Stimulated activated CD4-positive, alpha-beta T cell treated with anti-CD3 and anti-CD28 coated beads, Interleukin-2, amount 100 ng/mL, for 4 hours (primary cell): ENCODE results near the gene MCM7.

Source experiments
- DNase-seq: peaks from one replicate; pipeline ENCODE4 v3.0.0-alpha.2; 2020; ENCODE audit warnings: low read depth

The MCM7 gene

GRCh38 chr7:100093925-100094486 is 7.2 kb downstream of the MCM7 start:
- no peak for DNase-seq

GRCh38 chr7:100093498-100093897 is 7.7 kb downstream of the MCM7 start:
- DNase-seq = no peak

GRCh38 chr7:100093054-100093453 is 8.1 kb downstream of the MCM7 start:
- no peak for DNase-seq

- no peak for DNase-seq
Measured at GRCh38 chr7:100091411-100092181, 9.6 kb downstream of the MCM7 start.

- no peak for DNase-seq
Measured at GRCh38 chr7:100090527-100091410, 10.4 kb downstream of the MCM7 start.

GRCh38 chr7:100089458-100090196 is 11.6 kb downstream of the MCM7 start:
- no peak for DNase-seq

DNA sequence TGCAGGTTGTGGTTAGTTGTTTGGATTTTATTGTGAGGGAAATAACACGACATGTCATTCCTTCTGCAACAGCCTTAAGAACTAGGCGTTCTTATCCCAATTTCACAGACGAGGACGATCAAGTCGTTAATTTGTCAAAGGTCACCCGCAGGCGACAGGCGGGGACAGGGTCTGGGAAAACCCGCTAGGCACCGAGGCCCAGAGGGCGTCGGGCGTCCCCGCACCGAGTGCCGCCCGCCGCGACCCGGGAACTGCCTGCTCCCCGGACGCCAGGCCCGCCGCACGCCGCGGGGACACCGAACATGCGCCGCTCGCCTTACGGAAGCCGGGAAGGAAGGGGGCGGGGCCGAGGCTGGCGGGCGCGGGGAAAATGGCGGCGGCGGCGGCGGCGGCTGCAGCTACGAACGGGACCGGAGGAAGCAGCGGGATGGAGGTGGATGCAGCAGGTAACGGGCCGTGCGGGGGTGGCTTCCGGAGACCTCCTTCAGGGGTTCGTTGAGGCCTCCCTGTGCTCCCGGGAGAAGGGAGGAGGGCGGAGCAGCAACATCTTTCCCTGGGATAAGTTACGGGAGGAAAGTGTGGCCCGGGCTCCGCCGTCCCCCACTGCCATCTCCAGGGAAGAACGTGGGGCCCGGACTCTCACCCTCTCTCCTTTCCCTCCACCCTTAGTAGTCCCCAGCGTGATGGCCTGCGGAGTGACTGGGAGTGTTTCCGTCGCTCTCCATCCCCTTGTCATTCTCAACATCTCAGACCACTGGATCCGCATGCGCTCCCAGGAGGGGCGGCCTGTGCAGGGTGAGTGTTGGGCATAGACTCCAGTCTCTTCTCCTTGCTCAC is 12.4 kb downstream of the MCM7 start, which contains the start of gene COPS6:
Gene COPS6 (plus strand): TSS at position 349 of the 837 bp plus-strand sequence. CDS start 22 bp downstream, at position 371.
- DNase-seq = peak; percentile 74

- no peak for DNase-seq
Measured at GRCh38 chr7:100088095-100088620, 13.0 kb downstream of the MCM7 start.

- DNase-seq = no peak
Measured at GRCh38 chr7:100087055-100087750, 14.0 kb downstream of the MCM7 start.

- DNase-seq = no peak
Measured at GRCh38 chr7:100085515-100085914, 15.7 kb downstream of the MCM7 start.

DNA sequence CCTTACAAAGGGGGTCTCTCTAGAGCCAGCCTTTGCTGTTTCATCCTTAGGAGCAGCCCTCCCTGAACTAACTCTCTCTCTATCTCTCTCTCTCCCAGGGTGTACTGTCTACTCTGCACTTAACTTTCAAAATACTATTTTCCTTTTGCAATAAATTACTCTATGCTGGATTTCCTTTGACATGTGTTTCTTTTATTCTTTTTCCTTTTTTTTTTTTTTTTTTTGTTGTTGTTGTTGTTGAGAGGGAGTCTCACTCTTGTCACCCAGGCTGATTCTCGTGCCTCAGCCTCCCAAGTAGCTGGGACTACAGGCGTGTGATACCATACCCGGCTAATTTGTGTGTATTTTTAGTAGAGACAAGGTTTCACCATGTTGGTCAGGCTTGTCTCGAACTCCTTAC is 18.2 kb downstream of the MCM7 start:
- no peak for DNase-seq

DNA sequence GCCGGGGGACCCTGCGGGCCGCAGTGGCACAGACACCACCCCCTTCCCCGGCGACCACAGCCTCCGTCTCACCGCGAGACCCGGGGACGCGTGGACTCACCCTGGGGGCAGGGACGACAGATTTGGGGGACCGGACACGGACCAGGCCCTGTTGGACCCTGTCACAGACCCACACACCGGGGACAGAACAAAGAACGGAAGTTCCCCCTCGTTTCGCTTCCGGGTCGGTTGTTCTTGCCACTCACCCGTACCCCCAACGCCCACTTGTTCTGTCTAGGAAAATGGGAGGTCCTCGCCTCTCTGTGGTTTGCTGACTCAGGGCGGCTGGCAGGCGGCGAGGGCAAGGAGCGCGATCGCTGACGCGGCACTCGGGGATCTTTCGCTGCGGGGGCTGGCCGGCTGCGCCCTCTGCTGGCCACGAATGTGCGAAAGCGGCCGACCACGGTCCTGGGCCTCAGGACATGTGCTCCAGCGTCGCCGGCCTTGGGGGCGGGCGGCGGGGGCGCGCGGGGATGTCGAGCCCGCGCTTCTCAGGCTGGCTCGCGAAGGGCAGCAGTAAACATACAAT is 19.6 kb downstream of the MCM7 start, which contains the start of gene ZNF3:
Gene ZNF3 (minus strand): TSS at position 189 of the 568 bp plus-strand sequence. CDS start 4,366 bp downstream, outside the sequence.
- DNase-seq = peak; percentile 98

GRCh38 chr7:100080907-100081534 is 20.2 kb downstream of the MCM7 start:
- no peak for DNase-seq

DNA sequence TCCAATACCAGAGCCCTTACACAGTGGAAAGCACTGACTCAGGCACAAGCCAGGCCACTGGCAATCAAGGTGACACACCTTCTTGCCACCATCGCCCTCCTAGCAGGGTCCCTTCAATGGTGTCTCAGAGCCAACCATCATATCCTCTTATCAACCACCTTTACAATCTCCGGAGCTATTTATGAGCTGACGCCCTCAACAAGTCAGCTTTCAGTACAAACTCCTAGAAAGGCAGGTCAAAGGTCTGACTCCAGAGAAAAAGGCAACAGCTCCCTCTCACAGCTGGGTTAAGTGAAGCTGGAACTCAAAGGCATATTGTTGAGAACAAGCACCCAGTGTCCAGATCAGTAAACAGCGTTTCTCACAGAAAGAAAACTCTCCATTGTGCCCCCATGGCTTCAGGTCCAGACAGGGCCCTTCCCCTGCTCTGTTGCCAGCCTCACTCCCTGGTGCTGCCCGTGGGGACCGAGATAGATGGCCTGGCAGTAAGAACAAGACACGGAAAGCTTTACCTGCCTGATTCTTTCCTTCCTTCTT is 22.1 kb downstream of the MCM7 start:
- DNase-seq = no peak

- no peak for DNase-seq
Measured at GRCh38 chr7:100077205-100077604, 24.0 kb downstream of the MCM7 start.

GRCh38 chr7:100075418-100075817 is 25.8 kb downstream of the MCM7 start:
- no peak for DNase-seq

DNA sequence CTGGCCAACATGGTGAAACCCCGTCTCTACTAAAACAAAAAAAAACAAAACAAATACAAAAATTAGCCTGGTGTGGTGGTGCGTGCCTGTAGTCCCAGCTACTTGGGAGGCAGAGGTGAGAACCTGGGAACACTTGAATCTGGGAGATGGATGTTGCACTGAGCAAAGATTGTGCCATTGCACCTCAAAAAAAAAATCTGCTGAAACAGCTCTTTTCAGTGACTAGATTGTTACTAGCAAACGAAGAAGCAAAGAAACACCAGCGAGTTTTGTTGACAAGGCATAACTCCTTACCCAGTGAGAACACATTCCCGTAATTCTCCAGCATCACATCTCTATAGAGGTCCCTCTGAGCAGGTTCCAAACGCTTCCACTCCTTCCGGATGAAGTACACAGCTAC is 26.4 kb downstream of the MCM7 start:
- DNase-seq = no peak

GRCh38 chr7:100072462-100072861 is 28.7 kb downstream of the MCM7 start:
- no peak for DNase-seq
